Stomach smooth muscle (tissue), 2 donors: ENCODE data around the gene TBC1D7.

ENCODE experiments used
- H3K27ac ChIP-seq: one replicate; pipeline ENCODE4 v1.7.0; 2013; ENCODE audit warnings: mild to moderate bottlenecking, low read length, inconsistent platforms
- H3K27me3 ChIP-seq, 2 donors: one replicate each; pipeline ENCODE4 v1.7.0; 2013; ENCODE audit warnings: low read length in 2 of 2; ENCODE audit not compliant: insufficient read depth in 2 of 2, control insufficient read depth in 1 of 2
- H3K36me3 ChIP-seq, 2 donors: one replicate each; pipeline ENCODE4 v1.7.0; 2013; ENCODE audit warnings: low read length in 2 of 2; ENCODE audit not compliant: control insufficient read depth in 2 of 2, insufficient read depth in 2 of 2
- H3K4me1 ChIP-seq: one replicate; pipeline ENCODE4 v1.7.0; 2013; ENCODE audit warnings: low read length; ENCODE audit not compliant: control insufficient read depth, insufficient read depth
- H3K4me3 ChIP-seq, 2 donors: one replicate each; pipeline ENCODE4 v1.7.0; 2013; ENCODE audit warnings: low read length in 2 of 2
- H3K9ac ChIP-seq, 2 donors: one replicate each; pipeline ENCODE4 v1.7.0; 2013; ENCODE audit warnings: low read length in 2 of 2, mild to moderate bottlenecking in 1 of 2
- H3K9me3 ChIP-seq, 2 donors: one replicate each; pipeline ENCODE4 v1.7.0; 2013; ENCODE audit warnings: low read length in 2 of 2; ENCODE audit not compliant: control insufficient read depth in 2 of 2
- donor health status: healthy.
- donor health status: Pancreatic carcinoma.

Gene TBC1D7

GRCh38 chr6:13281686-13282085 is 46.7 kb downstream of the TBC1D7 start:
- Histone ChIP-seq H3K9me3 (peaks cover 0 to 6% of the 10 kb centered on the region in 2 donors), H3K27ac (no peak overlapping the region), H3K27me3 (no peaks in the 10 kb centered on the region), H3K9ac (no peak overlapping the region), H3K4me3 (no peak overlapping the region), H3K36me3 (peaks cover 0 to 36% of the 10 kb centered on the region in 2 donors), H3K4me1 (no peaks in the 10 kb centered on the region)

DNA sequence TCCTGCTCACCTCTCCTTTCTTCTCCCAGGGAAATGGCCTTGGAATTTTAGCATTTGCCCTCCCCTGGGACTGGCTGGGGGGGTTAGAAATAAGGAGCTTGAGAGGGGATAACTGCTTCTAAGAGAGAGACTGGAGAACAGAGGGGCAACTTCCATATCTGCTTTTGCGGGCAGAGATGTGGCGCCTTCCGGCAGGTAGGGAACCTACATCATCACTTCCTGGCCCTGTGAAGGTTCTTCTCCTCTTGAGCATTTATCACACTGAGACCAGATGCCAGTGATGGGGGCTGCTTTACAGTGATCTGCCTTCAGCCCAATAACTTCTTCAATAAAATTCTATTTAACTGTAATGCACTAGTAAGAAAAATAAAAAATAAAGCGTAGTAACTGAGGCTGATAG is 48.1 kb downstream of the TBC1D7 start:
- no peak overlapping the region for H3K9ac ChIP-seq
- H3K27me3 ChIP-seq: no peaks in the 10 kb centered on the region
- no peaks in the 10 kb centered on the region for H3K4me1 ChIP-seq
- H3K9me3 ChIP-seq: no peaks in the 10 kb centered on the region
- H3K36me3 ChIP-seq: peaks cover 0 to 26% of the 10 kb centered on the region in 2 donors
- H3K27ac ChIP-seq: no peak overlapping the region
- H3K4me3 ChIP-seq: no peak overlapping the region

- no peak overlapping the region for H3K27ac ChIP-seq
- H3K9ac ChIP-seq: no peak overlapping the region
- no peaks in the 10 kb centered on the region for H3K9me3 ChIP-seq
- H3K27me3 ChIP-seq: no peaks in the 10 kb centered on the region
- no peak overlapping the region for H3K4me3 ChIP-seq
- no peaks in the 10 kb centered on the region for H3K4me1 ChIP-seq
- peaks cover 0 to 21% of the 10 kb centered on the region in 2 donors for H3K36me3 ChIP-seq
Observed at GRCh38 chr6:13278991-13279390, 49.3 kb downstream of the TBC1D7 start.

- Histone ChIP-seq H3K9ac (no peak overlapping the region), H3K27ac (no peak overlapping the region), H3K36me3 (peaks cover 0 to 13% of the 10 kb centered on the region in 2 donors), H3K4me3 (no peak overlapping the region), H3K9me3 (no peaks in the 10 kb centered on the region), H3K27me3 (no peaks in the 10 kb centered on the region), H3K4me1 (no peaks in the 10 kb centered on the region)
Observed at GRCh38 chr6:13278164-13278563, 50.2 kb downstream of the TBC1D7 start.

GRCh38 chr6:13277231-13277630 is 51.1 kb downstream of the TBC1D7 start:
- H3K4me3 ChIP-seq: no peak overlapping the region
- H3K36me3 ChIP-seq: peaks cover 0 to 16% of the 10 kb centered on the region in 2 donors
- H3K9me3 ChIP-seq: no peaks in the 10 kb centered on the region
- no peaks in the 10 kb centered on the region for H3K4me1 ChIP-seq
- no peak overlapping the region for H3K27ac ChIP-seq
- H3K27me3 ChIP-seq: no peaks in the 10 kb centered on the region
- no peak overlapping the region for H3K9ac ChIP-seq

DNA sequence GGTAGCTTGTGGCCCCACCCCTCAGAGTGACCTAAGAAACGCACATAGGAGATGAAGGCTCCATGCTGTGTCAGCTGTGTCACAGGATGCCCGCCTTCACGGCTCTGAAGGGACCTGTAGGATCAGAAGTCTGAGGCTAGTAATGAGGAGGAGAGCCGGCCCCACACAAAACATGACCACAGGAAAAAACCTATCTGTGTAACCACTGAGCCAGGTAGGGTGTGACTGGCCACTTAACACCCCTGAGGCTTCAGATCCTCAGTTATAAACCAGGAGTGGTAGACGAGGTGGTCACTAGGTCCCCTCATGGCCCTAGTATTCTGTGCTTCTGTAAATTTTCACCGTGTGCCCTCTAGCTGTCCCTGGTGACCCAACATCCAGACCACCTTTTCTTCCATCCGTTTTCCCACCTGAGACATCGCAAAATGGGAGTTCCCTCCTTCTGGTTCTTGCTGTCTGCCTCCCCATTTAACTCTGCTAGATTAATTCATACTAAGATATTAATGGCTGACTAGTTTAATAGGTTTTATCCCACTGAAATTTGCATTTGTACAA is 52.8 kb downstream of the TBC1D7 start:
- Histone ChIP-seq H3K4me3 (no peak overlapping the region), H3K27me3 (no peaks in the 10 kb centered on the region), H3K4me1 (no peaks in the 10 kb centered on the region), H3K27ac (no peak overlapping the region), H3K9ac (no peak overlapping the region), H3K9me3 (no peaks in the 10 kb centered on the region), H3K36me3 (peaks cover 0 to 20% of the 10 kb centered on the region in 2 donors)

GRCh38 chr6:13274707-13275434 is 53.5 kb downstream of the TBC1D7 start:
- no peak overlapping the region for H3K4me3 ChIP-seq
- H3K9ac ChIP-seq: no peak overlapping the region
- peaks cover 0 to 20% of the 10 kb centered on the region in 2 donors for H3K36me3 ChIP-seq
- no peaks in the 10 kb centered on the region for H3K4me1 ChIP-seq
- no peaks in the 10 kb centered on the region for H3K9me3 ChIP-seq
- H3K27me3 ChIP-seq: no peaks in the 10 kb centered on the region
- no peak overlapping the region for H3K27ac ChIP-seq

GRCh38 chr6:13273931-13274706 is 54.2 kb downstream of the TBC1D7 start:
- Histone ChIP-seq H3K4me1 (peaks cover 2% of the 10 kb centered on the region), H3K36me3 (peaks cover 0 to 17% of the 10 kb centered on the region in 2 donors), H3K9me3 (no peaks in the 10 kb centered on the region), H3K27me3 (no peaks in the 10 kb centered on the region), H3K4me3 (no peak overlapping the region), H3K27ac (no peak overlapping the region), H3K9ac (no peak overlapping the region)

GRCh38 chr6:13273202-13273930 is 55.0 kb downstream of the TBC1D7 start:
- Histone ChIP-seq H3K4me1 (peaks cover 6% of the 10 kb centered on the region), H3K9me3 (no peaks in the 10 kb centered on the region), H3K9ac (no peak overlapping the region), H3K36me3 (peaks cover 0 to 17% of the 10 kb centered on the region in 2 donors), H3K4me3 (no peak overlapping the region), H3K27ac (no peak overlapping the region), H3K27me3 (no peaks in the 10 kb centered on the region)

DNA sequence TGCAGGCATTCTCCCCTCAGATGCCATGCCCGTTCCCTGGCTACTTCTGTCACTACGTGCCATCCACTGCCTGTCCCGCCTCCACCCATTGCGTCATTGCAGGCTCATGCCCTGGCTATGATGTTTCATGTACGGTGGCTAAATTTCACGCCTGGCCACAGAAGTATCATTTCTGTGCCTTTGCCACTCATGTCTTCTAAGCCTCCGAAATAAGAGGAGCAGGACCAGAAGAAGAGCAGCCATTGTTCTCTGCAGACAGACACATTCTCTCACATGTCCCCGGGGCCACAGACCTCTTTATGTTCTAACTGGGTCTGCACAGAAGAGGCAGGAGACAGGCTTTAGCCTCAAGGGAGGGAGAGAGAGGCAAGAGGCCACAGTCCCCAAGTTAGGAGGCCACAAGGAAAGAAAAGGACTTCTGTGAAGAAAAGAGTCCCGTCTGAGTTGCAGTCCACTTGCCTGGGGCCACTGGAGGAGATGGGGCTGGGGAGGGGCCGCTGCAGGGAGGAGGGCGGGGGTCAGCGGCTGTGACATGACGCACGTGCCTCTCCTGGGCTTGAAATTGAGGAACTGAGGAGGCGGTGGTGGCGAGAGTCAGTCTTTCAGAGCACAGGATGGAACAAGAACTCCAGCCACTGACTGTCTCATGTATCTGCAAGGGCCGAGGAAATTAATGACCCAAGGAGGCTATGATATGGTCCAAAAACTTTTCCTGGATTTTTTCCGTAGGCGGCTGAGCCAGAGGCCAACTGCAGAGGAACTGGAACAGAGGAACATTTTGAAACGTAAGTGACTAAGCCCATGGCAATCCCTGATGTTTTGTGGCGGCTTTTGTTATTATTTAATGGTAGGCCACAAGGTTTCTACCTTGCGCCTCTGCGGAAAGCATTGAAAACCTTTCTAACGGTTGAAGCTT is 55.9 kb downstream of the TBC1D7 start:
- no peak overlapping the region for H3K9ac ChIP-seq

More for the DNA sequence above, 55.9 kb downstream of the TBC1D7 start:
- Histone ChIP-seq H3K36me3 (peaks cover 0 to 12% of the 10 kb centered on the region in 2 donors), H3K4me1 (peaks cover 6% of the 10 kb centered on the region), H3K4me3 (no peak overlapping the region), H3K9me3 (no peaks in the 10 kb centered on the region), H3K27me3 (no peaks in the 10 kb centered on the region), H3K27ac (no peak overlapping the region)
